Cardiac muscle cell (in vitro differentiated cells and primary cell): ENCODE measurements around the gene ATAD3C. TPM values are rescaled to one million over a fixed set of nuclear protein-coding genes. Genes with fewer than 3 reads are reported as not detected.

Experiments
- DNase-seq, 2 donors: peaks; one replicate each; pipeline versions ENCODE4 v3.0.0 to v3.0.0-alpha.2; 2010 to 2017; ENCODE audit warnings: low read depth in 1 of 2, low spot score in 1 of 2
- H3K27ac ChIP-seq: fragments of 200-600 bp; sonication (generic); 2 replicates; pipeline ENCODE4 v1.5.1; 2016
- H3K27me3 ChIP-seq: fragments of 200-600 bp; sonication (generic); 2 replicates; pipeline ENCODE4 v1.6.0; 2016; ENCODE audit warnings: control low read depth
- H3K36me3 ChIP-seq: fragments of 200-600 bp; sonication (generic); 2 replicates; pipeline ENCODE4 v1.5.1; 2016; ENCODE audit warnings: control low read depth
- H3K4me1 ChIP-seq: fragments of 200-600 bp; sonication (generic); 2 replicates; pipeline ENCODE4 v1.8.1; 2017; ENCODE audit warnings: low read depth, mild to moderate bottlenecking, mixed run types
- H3K4me3 ChIP-seq: fragments of 200-600 bp; sonication (generic); 2 replicates; pipeline ENCODE4 v1.5.1; 2016; ENCODE audit warnings: mild to moderate bottlenecking
- H3K9me3 ChIP-seq: fragments of 200-600 bp; sonication (generic); 2 replicates; pipeline ENCODE4 v1.5.1; 2017; ENCODE audit warnings: low read depth, mild to moderate bottlenecking, control low read depth
- polyA plus RNA-seq: library from polyadenylated mRNA; unstranded; fragments of >200 nt; fragmentation: Nextera tagmentation; extraction: Ambion mirVana; gene quantifications from 2 replicates; pipeline ENCODE4 v1.2.1, GENCODE V29; 2016
- total RNA-seq: library from RNA; depleted of rRNA; stranded (reverse); fragments of >200 nt; gene quantifications from 2 replicates; pipeline ENCODE4 v1.2.3, GENCODE V29; 2016
- TF ChIP-seq, protein P1 (sequence below): IDR thresholded peaks from 2 replicates; pipeline ENCODE4 v1.5.1; 2012; ENCODE audit warnings: low read depth, mild to moderate bottlenecking, low read length

The ATAD3C gene, protein sequence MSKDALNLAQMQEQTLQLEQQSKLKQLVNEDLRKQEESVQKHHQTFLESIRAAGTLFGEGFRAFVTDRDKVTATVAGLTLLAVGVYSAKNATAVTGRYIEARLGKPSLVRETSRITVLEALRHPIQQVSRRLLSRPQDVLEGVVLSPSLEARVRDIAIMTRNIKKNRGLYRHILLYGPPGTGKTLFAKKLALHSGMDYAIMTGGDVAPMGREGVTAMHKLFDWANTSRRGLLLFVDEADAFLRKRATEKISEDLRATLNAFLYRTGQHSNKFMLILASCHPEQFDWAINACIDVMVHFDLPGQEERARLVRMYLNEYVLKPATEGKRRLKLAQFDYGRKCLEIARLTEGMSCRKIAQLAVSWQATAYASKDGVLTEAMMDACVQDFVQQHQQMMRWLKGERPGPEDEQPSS
- 0.21 and 0.28 TPM in 2 replicates for total RNA-seq
- polyA plus RNA-seq = 0.49 and 0.53 TPM in 2 replicates

DNA sequence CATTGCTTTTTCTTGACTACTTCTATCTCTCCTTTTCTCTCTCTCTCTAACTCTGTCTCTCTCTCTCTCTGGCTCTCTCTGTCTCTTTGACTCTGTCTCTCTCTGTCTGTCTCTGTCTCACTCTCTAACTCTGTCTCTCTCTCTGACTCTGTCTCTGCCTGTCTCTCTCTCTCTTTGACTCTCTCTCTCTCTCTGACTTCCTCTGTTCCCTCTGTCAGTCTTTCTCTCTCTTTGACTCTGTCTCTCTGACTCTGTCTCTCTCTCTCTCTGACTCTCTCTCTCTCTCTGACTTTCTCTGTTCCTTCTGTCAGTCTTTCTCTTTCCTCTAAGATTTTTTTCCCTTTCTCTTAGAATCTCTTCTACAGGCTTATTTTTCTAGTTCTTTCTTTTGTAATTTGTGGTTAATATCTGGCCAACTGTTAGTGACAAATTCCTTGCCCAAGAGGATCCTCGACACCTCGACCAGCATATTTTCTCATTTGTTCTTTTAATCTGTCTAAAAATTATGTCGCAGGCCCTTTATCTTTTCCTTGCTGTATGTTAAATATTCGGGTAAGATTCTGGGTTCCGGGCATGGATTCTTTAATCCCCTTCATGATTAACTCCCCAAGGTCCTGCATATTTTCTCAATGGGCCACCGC, at the start of gene ATAD3C:
Gene ATAD3C, plus strand, starts transcription at position 591 of the 641 bp plus-strand sequence. CDS start 995 bp downstream, outside the sequence.
- no peaks in the 10 kb centered on the region for H3K27me3 ChIP-seq
- no peaks in the 10 kb centered on the region for H3K4me1 ChIP-seq
- TF ChIP-seq, protein P1, sequence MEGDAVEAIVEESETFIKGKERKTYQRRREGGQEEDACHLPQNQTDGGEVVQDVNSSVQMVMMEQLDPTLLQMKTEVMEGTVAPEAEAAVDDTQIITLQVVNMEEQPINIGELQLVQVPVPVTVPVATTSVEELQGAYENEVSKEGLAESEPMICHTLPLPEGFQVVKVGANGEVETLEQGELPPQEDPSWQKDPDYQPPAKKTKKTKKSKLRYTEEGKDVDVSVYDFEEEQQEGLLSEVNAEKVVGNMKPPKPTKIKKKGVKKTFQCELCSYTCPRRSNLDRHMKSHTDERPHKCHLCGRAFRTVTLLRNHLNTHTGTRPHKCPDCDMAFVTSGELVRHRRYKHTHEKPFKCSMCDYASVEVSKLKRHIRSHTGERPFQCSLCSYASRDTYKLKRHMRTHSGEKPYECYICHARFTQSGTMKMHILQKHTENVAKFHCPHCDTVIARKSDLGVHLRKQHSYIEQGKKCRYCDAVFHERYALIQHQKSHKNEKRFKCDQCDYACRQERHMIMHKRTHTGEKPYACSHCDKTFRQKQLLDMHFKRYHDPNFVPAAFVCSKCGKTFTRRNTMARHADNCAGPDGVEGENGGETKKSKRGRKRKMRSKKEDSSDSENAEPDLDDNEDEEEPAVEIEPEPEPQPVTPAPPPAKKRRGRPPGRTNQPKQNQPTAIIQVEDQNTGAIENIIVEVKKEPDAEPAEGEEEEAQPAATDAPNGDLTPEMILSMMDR = no peak
- H3K36me3 ChIP-seq = no peaks in the 10 kb centered on the region
- no peak for DNase-seq
- no peak within 1 kb of the TSS for H3K4me3 ChIP-seq
- no peaks in the 10 kb centered on the region for H3K9me3 ChIP-seq
- no peak within 1 kb of the TSS for H3K27ac ChIP-seq

DNA sequence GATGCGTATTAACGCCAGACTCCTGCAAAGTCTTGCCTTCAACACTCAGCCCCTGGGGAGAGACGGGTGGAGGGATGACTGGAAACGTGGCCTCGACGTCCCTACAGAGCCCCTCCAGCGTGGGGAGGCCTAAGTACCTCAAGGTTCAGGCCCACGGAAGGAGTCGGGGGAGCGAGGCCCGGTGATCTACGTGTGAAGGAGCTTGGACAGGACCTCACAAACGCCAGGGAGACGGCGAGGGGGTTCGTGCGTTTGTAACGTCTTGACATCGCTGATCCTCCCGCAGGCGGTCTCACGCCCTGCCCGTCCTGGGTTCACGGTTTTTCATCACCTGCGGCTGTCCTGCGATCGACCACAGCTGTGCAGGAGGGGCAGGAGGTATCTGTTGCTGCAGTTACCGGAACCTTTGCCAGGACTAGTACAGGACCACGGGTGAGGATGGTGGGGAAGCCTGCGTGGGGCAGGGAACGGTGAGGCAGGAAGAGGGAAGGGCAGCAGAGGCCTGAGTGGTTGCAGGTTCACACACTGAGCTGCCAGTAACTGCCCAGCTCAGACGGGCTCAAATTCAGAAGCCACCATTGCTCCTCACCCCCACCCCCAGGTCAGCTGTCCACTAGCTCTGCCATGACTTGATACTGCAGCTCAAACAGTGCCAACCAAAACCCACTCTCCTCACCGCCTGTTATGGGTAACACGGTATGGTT, 49.5 kb upstream of the ATAD3C start:
- peaks cover 7% of the 10 kb centered on the region for H3K4me1 ChIP-seq
- no peaks in the 10 kb centered on the region for H3K27me3 ChIP-seq
- H3K9me3 ChIP-seq = no peaks in the 10 kb centered on the region
- peak in 1 of 2 donors; percentile 46 for DNase-seq
- TF ChIP-seq, protein P1 = no peak
- peak overlapping the region; percentile 91 for H3K4me3 ChIP-seq
- peaks cover 41% of the 10 kb centered on the region for H3K36me3 ChIP-seq
- H3K27ac ChIP-seq = peak overlapping the region; percentile 66

DNA sequence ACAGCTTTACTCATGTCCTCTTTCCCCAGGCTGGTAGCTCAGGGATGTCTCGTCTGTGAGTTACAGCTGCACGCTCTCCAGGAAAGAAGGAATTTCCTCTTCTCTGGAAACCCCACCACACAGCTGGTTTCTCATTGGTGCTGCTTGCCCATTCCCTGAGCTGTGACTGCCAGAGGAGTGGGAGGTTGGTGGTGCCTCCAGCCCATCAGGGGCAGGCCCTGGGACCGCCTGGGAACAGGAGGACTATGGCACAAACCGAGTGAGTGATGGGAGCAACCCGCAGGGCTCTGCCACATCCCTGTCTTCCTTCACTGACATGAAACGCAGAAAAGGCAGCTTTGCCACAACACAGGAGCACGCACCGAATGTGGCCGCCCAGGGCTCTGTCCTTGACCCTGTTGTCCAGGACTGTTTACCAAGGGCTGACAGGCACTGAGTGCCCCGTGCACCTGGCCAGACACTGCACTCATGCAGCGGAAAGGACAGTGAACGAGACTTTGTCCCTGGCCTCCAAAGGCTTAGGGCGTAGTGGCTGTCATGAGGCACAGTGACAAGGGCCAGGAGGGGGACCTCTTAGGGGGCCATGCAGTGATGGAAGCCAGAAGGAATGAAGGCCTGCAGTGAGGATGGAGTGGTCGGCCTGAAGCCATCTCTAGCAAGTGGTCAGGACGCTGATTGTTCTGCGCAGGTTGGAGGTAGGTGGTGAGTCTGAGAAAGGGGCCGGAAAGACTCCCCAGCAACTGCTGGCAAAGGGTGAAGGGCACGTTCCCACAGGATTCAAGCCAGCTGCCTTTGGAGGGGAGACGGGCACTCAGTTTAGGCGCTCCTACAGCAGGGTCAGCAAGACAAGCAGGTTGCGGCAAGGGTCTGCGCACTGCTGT, 48.7 kb upstream of the ATAD3C start:
- H3K9me3 ChIP-seq = no peaks in the 10 kb centered on the region
- no peaks in the 10 kb centered on the region for H3K27me3 ChIP-seq
- peaks cover 7% of the 10 kb centered on the region for H3K4me1 ChIP-seq
- TF ChIP-seq, protein P1 = no peak
- H3K36me3 ChIP-seq = peaks cover 40% of the 10 kb centered on the region
- no peak for DNase-seq
- peak overlapping the region; percentile 91 for H3K4me3 ChIP-seq
- peak overlapping the region; percentile 66 for H3K27ac ChIP-seq

DNA sequence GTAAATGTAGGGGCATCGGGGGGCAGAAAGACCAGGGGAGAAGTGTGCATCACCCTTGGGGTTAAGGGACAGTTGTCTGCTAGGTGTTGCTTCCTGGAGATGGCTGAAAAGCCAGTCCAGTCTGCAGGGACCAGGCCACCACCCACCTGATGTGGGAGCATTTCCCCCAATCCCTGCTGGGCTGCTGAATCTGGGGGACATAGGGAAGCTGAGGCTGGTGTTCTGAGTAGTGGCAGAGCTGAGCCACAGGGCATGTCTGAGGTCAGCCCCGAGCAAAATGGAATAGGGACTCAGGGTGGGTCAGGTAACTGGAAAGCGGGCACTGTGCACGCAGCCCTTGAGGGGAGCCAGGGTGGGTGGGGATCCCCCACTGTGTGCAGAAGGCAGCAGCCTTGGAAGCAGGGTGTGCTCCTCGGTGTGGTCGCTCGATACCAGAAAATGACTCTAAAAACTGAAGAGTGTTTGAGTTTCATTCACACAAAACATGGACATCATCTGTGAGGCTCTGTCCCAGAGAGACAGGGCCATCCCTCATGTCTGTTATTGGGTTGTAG, 48.0 kb upstream of the ATAD3C start:
- H3K4me1 ChIP-seq = peaks cover 11% of the 10 kb centered on the region
- no peak for DNase-seq
- H3K9me3 ChIP-seq = no peaks in the 10 kb centered on the region
- no peak overlapping the region for H3K4me3 ChIP-seq
- peaks cover 39% of the 10 kb centered on the region for H3K36me3 ChIP-seq
- no peaks in the 10 kb centered on the region for H3K27me3 ChIP-seq
- TF ChIP-seq, protein P1 = no peak
- H3K27ac ChIP-seq = peak overlapping the region; percentile 35
